ENCODE results near the gene FMN1.

- TF ChIP-seq EZH2 (IDR thresholded peaks at IDR 0.05; ENCODE audit: low read length, unreplicated experiment): no peak
- TF ChIP-seq CTCF (conservative IDR thresholded peaks at IDR 0.05; ENCODE audit: low read depth, low read length): no peak
- no peak for TF ChIP-seq EZH2phosphoT487 (IDR thresholded peaks at IDR 0.05; ENCODE audit: borderline replicate concordance, low read length)
Observed at GRCh38 chr15:33200903-33201302, 6.4 kb upstream of the FMN1 start.

Data from PC-3 (cell line).